Omental fat pad (tissue), 4 donors: Measurements from ENCODE around the gene EDN3. TPM values are rescaled to one million over a fixed set of nuclear protein-coding genes. Genes with fewer than 3 reads are reported as not detected.
"Not testable (repeated sequence)": the region's sequence is repeated elsewhere in the genome, so short reads cannot be mapped to it uniquely, and the experiment has no call there.

Source experiments
- ATAC-seq: fragments of 150-250 bp; one replicate; pipeline ENCODE4 v1.9.1; 2016; ENCODE audit warnings: mild to moderate bottlenecking, moderate library complexity; ENCODE audit not compliant: low FRiP score
- DNase-seq: peaks from one replicate; pipeline ENCODE4 v3.0.0-alpha.2; 2019; ENCODE audit warnings: low spot score
- total RNA-seq, 4 donors: library from RNA; depleted of rRNA; stranded (reverse); fragments of >200 nt; gene quantifications; one replicate each; pipeline ENCODE4 v1.1.0, GENCODE V29; 2016
- TF ChIP-seq, protein P1 (sequence below), 3 donors: fragments of 450-650 bp; IDR thresholded peaks; one replicate each; pipeline ENCODE4 v1.5.1; 2016 to 2017; ENCODE audit warnings: antibody characterized with exemption in 3 of 3, mild to moderate bottlenecking in 3 of 3, moderate library complexity in 2 of 3

Gene EDN3
- total RNA-seq, 4 donors from 2014 or later, result not detected

DNA sequence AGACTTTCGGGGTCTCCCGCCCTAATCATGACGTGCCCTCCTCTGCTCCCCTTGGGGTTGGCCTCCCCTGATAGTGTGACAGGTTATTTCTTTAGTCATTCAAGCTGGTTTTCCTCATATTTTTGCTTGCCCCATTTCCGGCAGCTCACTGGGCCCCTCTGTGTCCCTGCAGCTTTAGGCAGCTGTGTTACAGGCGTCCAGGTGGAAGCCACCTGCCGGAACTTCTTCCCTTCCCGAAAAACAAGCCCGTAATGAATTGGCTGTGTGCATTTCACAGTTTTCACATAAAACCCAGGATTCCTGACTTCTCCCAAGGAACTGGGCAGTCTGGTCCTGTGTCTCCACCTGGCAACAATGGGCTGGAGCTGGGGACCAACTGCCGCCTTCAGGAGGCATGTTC is 52.6 kb downstream of the EDN3 start:
- TF ChIP-seq, protein P1, sequence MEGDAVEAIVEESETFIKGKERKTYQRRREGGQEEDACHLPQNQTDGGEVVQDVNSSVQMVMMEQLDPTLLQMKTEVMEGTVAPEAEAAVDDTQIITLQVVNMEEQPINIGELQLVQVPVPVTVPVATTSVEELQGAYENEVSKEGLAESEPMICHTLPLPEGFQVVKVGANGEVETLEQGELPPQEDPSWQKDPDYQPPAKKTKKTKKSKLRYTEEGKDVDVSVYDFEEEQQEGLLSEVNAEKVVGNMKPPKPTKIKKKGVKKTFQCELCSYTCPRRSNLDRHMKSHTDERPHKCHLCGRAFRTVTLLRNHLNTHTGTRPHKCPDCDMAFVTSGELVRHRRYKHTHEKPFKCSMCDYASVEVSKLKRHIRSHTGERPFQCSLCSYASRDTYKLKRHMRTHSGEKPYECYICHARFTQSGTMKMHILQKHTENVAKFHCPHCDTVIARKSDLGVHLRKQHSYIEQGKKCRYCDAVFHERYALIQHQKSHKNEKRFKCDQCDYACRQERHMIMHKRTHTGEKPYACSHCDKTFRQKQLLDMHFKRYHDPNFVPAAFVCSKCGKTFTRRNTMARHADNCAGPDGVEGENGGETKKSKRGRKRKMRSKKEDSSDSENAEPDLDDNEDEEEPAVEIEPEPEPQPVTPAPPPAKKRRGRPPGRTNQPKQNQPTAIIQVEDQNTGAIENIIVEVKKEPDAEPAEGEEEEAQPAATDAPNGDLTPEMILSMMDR (IDR thresholded peaks at IDR 0.05), result no peak
- no peak for ATAC-seq
- no peak for DNase-seq

- TF ChIP-seq, protein P1 (IDR thresholded peaks at IDR 0.05), result no peak
- no peak for DNase-seq
- ATAC-seq, result no peak
Measured at GRCh38 chr20:59354460-59354859, 54.0 kb downstream of the EDN3 start.

GRCh38 chr20:59355242-59355641 is 54.8 kb downstream of the EDN3 start:
- ATAC-seq (no peak), DNase-seq (no peak)
- TF ChIP-seq, protein P1 (IDR thresholded peaks at IDR 0.05), result no peak

- TF ChIP-seq, protein P1 (IDR thresholded peaks at IDR 0.05), result no peak
- no peak for DNase-seq
Measured at GRCh38 chr20:59356662-59357165, 56.3 kb downstream of the EDN3 start.

GRCh38 chr20:59358793-59359192 is 58.4 kb downstream of the EDN3 start:
- not testable (repeated sequence) for ATAC-seq, DNase-seq

More at GRCh38 chr20:59356662-59357165, 56.3 kb downstream of the EDN3 start:
- ATAC-seq, result no peak

- TF ChIP-seq, protein P1 (IDR thresholded peaks at IDR 0.05), result no peak
- ATAC-seq, result no peak
- no peak for DNase-seq
Measured at GRCh38 chr20:59359906-59360725, 59.7 kb downstream of the EDN3 start.

DNA sequence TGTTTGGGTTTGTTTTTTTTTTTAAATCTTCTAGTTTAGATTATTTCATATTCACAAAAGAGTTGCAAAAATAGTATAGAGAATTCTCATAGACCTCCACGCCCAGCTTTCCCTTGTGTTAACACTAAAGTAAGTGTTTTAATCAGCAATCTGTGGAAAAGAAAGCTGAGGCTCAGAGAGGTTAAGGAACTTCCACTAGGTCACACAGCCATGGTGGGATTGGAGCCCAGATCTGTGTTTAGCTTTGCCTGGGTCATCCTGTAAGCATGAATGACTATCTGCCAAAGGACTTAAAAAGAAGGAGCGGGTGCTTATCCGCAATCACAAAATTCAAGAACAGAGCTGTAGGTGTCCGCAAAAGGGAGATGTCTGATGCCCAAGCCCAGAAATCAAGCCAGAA is 60.5 kb downstream of the EDN3 start:
- TF ChIP-seq, protein P1 (IDR thresholded peaks at IDR 0.05), result no peak
- DNase-seq (no peak), ATAC-seq (no peak)
